K562 (cell line): ENCODE measurements around the gene TSPAN11. TPM values are rescaled to one million over a fixed set of nuclear protein-coding genes. Genes with fewer than 3 reads are reported as not detected.

Experiments
- ATAC-seq: fragments of 200-7000 bp; cut with Tn5 transposase; 3 replicates; pipeline ENCODE4 v1.9.1; 2020; ENCODE audit warnings: moderate library complexity
- BruUV-seq: library from RNA; stranded (reverse); fragments of 400-500 nt; replicated peaks from 2 replicates; lab custom pipeline; 2021; lab: Mats Ljungman, UMichigan
- CTCF ChIA-PET: fragments of 300-600 bp; formaldehyde crosslinking; extraction: SDS; loops from one replicate; lab custom pipeline; 2021; ENCODE audit warnings: low intra/inter-chr PET ratio; lab: Yijun Ruan, JAX
- POLR2A ChIA-PET: fragments of 300-600, 350-650 bp; sonication (Branson Sonifier 250); formaldehyde crosslinking; extraction: SDS; loops from one replicate; lab custom pipeline; 2021; ENCODE audit warnings: antibody characterized with exemption, inconsistent platforms; lab: Yijun Ruan, JAX
- DNase-seq, 4 experiments: peaks; one replicate each; pipeline versions ENCODE4 v3.0.0 to v3.0.0-alpha.2; 2011 to 2018; ENCODE audit warnings: low spot score in 3 of 4, mixed read lengths in 3 of 4; ENCODE audit errors: extremely low read depth in 1 of 4
- FAIRE-seq: peaks from 2 replicates; lab custom pipeline; 2011; peaks lifted over from hg19 to GRCh38; lab: Jason Lieb, UNC
- H2AFZ ChIP-seq: 2 replicates; pipeline ENCODE4 v1.6.0; 2011; ENCODE audit warnings: low read depth, low read length, control low read depth, inconsistent platforms
- H3K27ac ChIP-seq: fragments of 200-600 bp; 3 replicates; pipeline ENCODE4 v1.8.0; 2011; ENCODE audit warnings: low read depth, mild to moderate bottlenecking, control low read depth, inconsistent platforms, low read length, moderate library complexity, mixed read lengths; ENCODE audit errors: extremely low read depth
- H3K27me3 ChIP-seq, 2 experiments: fragments of 300-600 bp in 1 of 2; 2 replicates in 1 of 2; 3 replicates in 1 of 2; pipeline versions ENCODE4 v1.6.0 to v1.8.0; 2011; ENCODE audit warnings: inconsistent platforms in 2 of 2, low read length in 2 of 2, mild to moderate bottlenecking in 1 of 2, mixed read lengths in 1 of 2, moderate library complexity in 1 of 2; ENCODE audit not compliant: control insufficient read depth in 2 of 2, insufficient read depth in 2 of 2
- H3K36me3 ChIP-seq: fragments of 300-600 bp; 3 replicates; pipeline ENCODE4 v1.8.0; 2011; ENCODE audit warnings: mild to moderate bottlenecking, low read length, inconsistent platforms; ENCODE audit not compliant: control insufficient read depth, insufficient read depth
- H3K4me1 ChIP-seq, 2 experiments: fragments of 200-600 bp in 1 of 2; replicated peaks in 1 of 2; 2 replicates in 1 of 2; 3 replicates in 1 of 2; pipeline versions ENCODE4 v1.5.1 to v1.8.0; 2011; ENCODE audit warnings: inconsistent platforms in 2 of 2, low read length in 2 of 2, mild to moderate bottlenecking in 1 of 2, mixed read lengths in 1 of 2, moderate library complexity in 1 of 2; ENCODE audit not compliant: control insufficient read depth in 2 of 2, insufficient read depth in 2 of 2
- H3K4me2 ChIP-seq: 2 replicates; pipeline ENCODE4 v1.6.1; 2011; ENCODE audit warnings: low read length, control low read depth, inconsistent platforms, mixed read lengths; ENCODE audit not compliant: insufficient read depth
- H3K4me3 ChIP-seq: fragments of 200-600 bp; sonication (generic), shearing (Covaris generic); 2 replicates; pipeline ENCODE4 v1.5.1; 2016; ENCODE audit warnings: control low read depth, inconsistent platforms
- H3K79me2 ChIP-seq: fragments of 200-600 bp; 3 replicates; pipeline ENCODE4 v1.8.0; 2011; ENCODE audit warnings: low read length, inconsistent platforms; ENCODE audit not compliant: control insufficient read depth, insufficient read depth
- H3K9ac ChIP-seq, 2 experiments: 2 replicates each; pipeline versions ENCODE4 v1.6.0 to v1.6.1; 2011; ENCODE audit warnings: low read depth in 2 of 2, low read length in 2 of 2, control low read depth in 1 of 2, inconsistent platforms in 1 of 2, mild to moderate bottlenecking in 1 of 2, mixed read lengths in 1 of 2; ENCODE audit not compliant: insufficient read depth in 1 of 2
- H3K9me1 ChIP-seq: one replicate; pipeline ENCODE4 v1.6.0; 2011; ENCODE audit warnings: inconsistent platforms, mild to moderate bottlenecking, low read length, moderate library complexity; ENCODE audit not compliant: control insufficient read depth, insufficient read depth
- H3K9me3 ChIP-seq: replicated peaks from 2 replicates; pipeline ENCODE4 v1.5.1; 2011; ENCODE audit warnings: low read depth, low read length, inconsistent platforms; ENCODE audit not compliant: control insufficient read depth, insufficient read depth
- H4K20me1 ChIP-seq: replicated peaks from 2 replicates; pipeline ENCODE4 v1.6.1; 2011; ENCODE audit warnings: low read length, inconsistent platforms, mixed read lengths; ENCODE audit not compliant: control insufficient read depth, insufficient read depth
- AFF4 ChIP-seq: sonication (generic); formaldehyde crosslinking; IDR thresholded peaks from 2 replicates; pipeline ENCODE4 v1.8.0; 2023; ENCODE audit warnings: mild to moderate bottlenecking, missing genetic modification reagents
- MCM2 ChIP-seq: fragments of 450-650 bp; IDR thresholded peaks from 2 replicates; pipeline ENCODE4 v1.6.1; 2017; ENCODE audit warnings: low read depth, mild to moderate bottlenecking
- NELFE ChIP-seq: IDR thresholded peaks from 2 replicates; pipeline ENCODE4 v1.6.1; 2011; ENCODE audit warnings: mild to moderate bottlenecking; ENCODE audit not compliant: insufficient read depth, insufficient read length
- NFATC3 ChIP-seq: fragments of 450-650 bp; IDR thresholded peaks from 2 replicates; pipeline ENCODE4 v1.6.1; 2017; ENCODE audit warnings: mild to moderate bottlenecking
- PHF20 ChIP-seq: fragments of 450-650 bp; IDR thresholded peaks from 2 replicates; pipeline ENCODE4 v1.6.1; 2018; ENCODE audit not compliant: partially characterized antibody
- SMARCA5 ChIP-seq: fragments of 450-650 bp; IDR thresholded peaks from 2 replicates; pipeline ENCODE4 v1.6.1; 2016
- TSC22D4 ChIP-seq: fragments of 450-650 bp; IDR thresholded peaks from 2 replicates; pipeline ENCODE4 v1.6.1; 2016; ENCODE audit warnings: missing genetic modification characterization, missing biosample characterization, control low read depth
- ZFP30 ChIP-seq: fragments of 250-450 bp; sonication (Bioruptor Pico); IDR thresholded peaks from 2 replicates; pipeline ENCODE4 v1.8.0; 2022; ENCODE audit warnings: moderate library complexity, mild to moderate bottlenecking, inconsistent platforms, borderline replicate concordance
- ZFX ChIP-seq: sonication (generic); formaldehyde crosslinking; IDR thresholded peaks from 2 replicates; pipeline ENCODE4 v1.8.0; 2022; ENCODE audit warnings: mild to moderate bottlenecking, missing genetic modification reagents, moderate library complexity
- ZKSCAN3 ChIP-seq: fragments of 250-450 bp; sonication (Bioruptor Pico); IDR thresholded peaks from 2 replicates; pipeline ENCODE4 v1.4.0; 2020
- ZNF134 ChIP-seq: fragments of 250-450 bp; sonication (Bioruptor Pico); conservative IDR thresholded peaks from 2 replicates; pipeline ENCODE4 v1.4.0; 2020
- ZNF140 ChIP-seq: fragments of 250-450 bp; sonication (Bioruptor Pico); IDR thresholded peaks from 2 replicates; pipeline ENCODE4 v1.8.0; 2021; ENCODE audit warnings: moderate library complexity, mild to moderate bottlenecking, inconsistent platforms
- ZNF23 ChIP-seq: fragments of 250-450 bp; sonication (Bioruptor Pico); IDR thresholded peaks from 2 replicates; pipeline ENCODE4 v1.4.0; 2020; ENCODE audit warnings: mild to moderate bottlenecking
- WGBS: fragments of 100-300 bp; shearing (Covaris generic); methylation state at CpG from one replicate; pipeline ENCODE4 v1.1.6; 2016; ENCODE audit warnings: low coverage, mixed read lengths; ENCODE audit not compliant: insufficient coverage; ENCODE audit errors: missing lambda C conversion rate; 5-methylcytosine and 5-hydroxymethylcytosine counted together
- in situ Hi-C: fragments of 300-500 bp; cut with MboI; formaldehyde crosslinking; loops from 4 replicates; pipeline ENCODE4 v1.15.0; 2018; ENCODE audit warnings: inconsistent platforms, mixed read lengths
- intact Hi-C: fragments of 100-400 bp; cut with micrococcal nuclease; formaldehyde crosslinking; loops from 2 replicates; pipeline ENCODE4 v1.14.2; 2022
- polyA plus RNA-seq, 8 experiments: library from polyadenylated mRNA; depleted of rRNA in 4 of 8; stranded (reverse) in 5 of 8; unstranded in 3 of 8; fragments of >200 nt; fragmentation: Nextera tagmentation in 2 of 8; fragmentation: Illumina TruSeq in 1 of 8; extraction: Ambion mirVana in 2 of 8; extraction: Trizol in 1 of 8; gene quantifications; 2 replicates each; pipeline versions ENCODE4 v1.2.1 to v1.2.3, GENCODE V29; 2011 to 2014; ENCODE audit warnings: inconsistent platforms in 1 of 8, missing spikeins in 1 of 8
- total RNA-seq, 7 experiments: library from RNA; depleted of rRNA in 6 of 7; stranded (reverse); fragments of >200 nt in 6 of 7; fragmentation: Illumina TruSeq in 2 of 7; extraction: Trizol in 2 of 7; gene quantifications; 2 replicates each; pipeline versions ENCODE4 v1.2.1 to v1.2.3, GENCODE V29; 2011 to 2021; ENCODE audit warnings: low replicate concordance in 1 of 7

The TSPAN11 gene
- total and polyA plus RNA-seq, 9 of the 15 experiments (the other 6 are each of a cell fraction or from before 2014, with no cell fraction given) = not detected

- no peak for DNase-seq
- Histone ChIP-seq H2AFZ (no peak overlapping the region), H3K4me3 (no peak overlapping the region), H3K36me3 (no peaks in the 10 kb centered on the region), H3K4me2 (no peak overlapping the region), H3K27ac (no peak overlapping the region), H4K20me1 (0 out of 2 replicates have a peak, but pooled peaks cover 7% of the 10 kb centered on the region), H3K9me3 (no peaks in the 10 kb centered on the region), H3K79me2 (no peaks in the 10 kb centered on the region), H3K9ac (no peak overlapping the region; a peak in 1 of 4 replicates), H3K9me1 (no peaks in the 10 kb centered on the region), H3K27me3 (peaks cover 4 to 80% of the 10 kb centered on the region in 2 experiments; a peak in 4 of 5 replicates), H3K4me1 (no peaks in the 10 kb centered on the region)
- intact Hi-C loops (no loop called here), in situ Hi-C loops (no loop called here)
- ATAC-seq = no peak
- no TSS peak for BruUV-seq
- ChIA-PET POLR2A (interaction anchor here (0.7 kb wide), 1 partner anchor 369 kb away, joined by 3 read pairs; no protein-coding TSS in a partner anchor), CTCF (no interaction called here)
- FAIRE-seq = no peak
- TF ChIP-seq NFATC3 (no peak), PHF20 (no peak), ZFP30 (no peak), ZFX (CRISPR knock-in tag) (no peak), AFF4 (CRISPR knock-in tag) (no peak), ZNF23 (no peak), NELFE (no peak), SMARCA5 (no peak), ZKSCAN3 (no peak), ZNF140 (CRISPR knock-in tag) (no peak), MCM2 (no peak), ZNF134 (CRISPR knock-in tag) (no peak), TSC22D4 (tag) (no peak)
- WGBS = 7% methylated on average over 4 of the region's 4 CpGs
These were observed 67.2 kb downstream of the TSPAN11 start for GRCh38 chr12:30993766-30994165.
